ENCODE measurements around the gene INPP5K.

DNA sequence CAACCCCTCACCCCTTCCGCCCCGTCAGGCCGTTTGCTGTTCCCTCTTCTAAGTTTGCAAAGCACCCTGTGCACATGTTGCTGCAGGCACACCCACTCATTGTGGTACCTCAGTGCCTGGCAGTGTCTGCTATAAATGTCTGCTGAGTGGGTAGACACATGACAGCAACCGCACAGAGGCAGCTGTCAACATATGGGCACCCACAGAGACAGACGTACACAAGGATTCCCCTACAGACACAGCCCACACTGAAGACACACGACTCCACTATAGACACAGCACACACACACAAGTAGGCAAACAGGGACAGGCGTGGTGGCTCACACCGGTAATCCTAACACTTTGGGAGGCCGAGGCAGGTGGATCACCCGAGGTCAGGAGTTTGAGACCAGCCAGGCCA is 42.6 kb downstream of the INPP5K start:
- no peak for TF ChIP-seq CTCF (IDR thresholded peaks at IDR 0.05)
- no peak for TF ChIP-seq ZFX (IDR thresholded peaks at IDR 0.05; ENCODE audit: borderline replicate concordance)
